Epithelial cell of esophagus (primary cell): ENCODE results near the gene ISX.

ENCODE experiments used
- DNase-seq: peaks from one replicate; pipeline ENCODE4 v3.0.0; 2010; ENCODE audit warnings: low read depth
- H3K4me3 ChIP-seq: 2 replicates; pipeline ENCODE4 v1.5.1; 2011; ENCODE audit warnings: mild to moderate bottlenecking, low read length, control low read depth
- TF ChIP-seq, protein P1 (sequence below): IDR thresholded peaks from 2 replicates; pipeline ENCODE4 v1.5.1; 2011; ENCODE audit warnings: low read depth, mild to moderate bottlenecking, low read length, control low read depth, inconsistent platforms; ENCODE audit not compliant: insufficient read depth; ENCODE audit errors: missing control alignments

The ISX gene

DNA sequence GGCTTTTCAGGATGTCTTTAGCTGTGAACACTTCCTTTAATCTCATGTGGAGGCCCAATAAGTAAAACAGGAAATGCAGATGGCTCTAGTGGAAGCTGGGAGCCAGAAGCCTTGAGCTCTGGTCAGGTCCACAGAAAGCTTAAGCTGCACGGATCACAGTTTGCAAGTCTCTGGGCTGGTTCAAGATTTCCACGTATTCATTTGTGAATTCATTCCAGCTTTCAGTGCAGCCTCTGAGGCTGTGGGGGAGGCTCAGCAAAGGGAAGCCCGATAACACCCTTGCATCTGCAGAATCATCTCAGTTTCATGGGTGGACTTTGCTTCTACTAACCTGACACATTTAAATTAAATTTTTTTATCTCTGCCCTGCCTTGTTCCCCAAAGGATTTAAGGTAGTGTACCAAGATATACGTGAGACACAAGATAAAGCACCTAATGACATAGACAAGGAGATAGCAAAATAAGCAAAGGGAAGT is 65.6 kb downstream of the ISX start:
- no peak for DNase-seq
- TF ChIP-seq, protein P1, sequence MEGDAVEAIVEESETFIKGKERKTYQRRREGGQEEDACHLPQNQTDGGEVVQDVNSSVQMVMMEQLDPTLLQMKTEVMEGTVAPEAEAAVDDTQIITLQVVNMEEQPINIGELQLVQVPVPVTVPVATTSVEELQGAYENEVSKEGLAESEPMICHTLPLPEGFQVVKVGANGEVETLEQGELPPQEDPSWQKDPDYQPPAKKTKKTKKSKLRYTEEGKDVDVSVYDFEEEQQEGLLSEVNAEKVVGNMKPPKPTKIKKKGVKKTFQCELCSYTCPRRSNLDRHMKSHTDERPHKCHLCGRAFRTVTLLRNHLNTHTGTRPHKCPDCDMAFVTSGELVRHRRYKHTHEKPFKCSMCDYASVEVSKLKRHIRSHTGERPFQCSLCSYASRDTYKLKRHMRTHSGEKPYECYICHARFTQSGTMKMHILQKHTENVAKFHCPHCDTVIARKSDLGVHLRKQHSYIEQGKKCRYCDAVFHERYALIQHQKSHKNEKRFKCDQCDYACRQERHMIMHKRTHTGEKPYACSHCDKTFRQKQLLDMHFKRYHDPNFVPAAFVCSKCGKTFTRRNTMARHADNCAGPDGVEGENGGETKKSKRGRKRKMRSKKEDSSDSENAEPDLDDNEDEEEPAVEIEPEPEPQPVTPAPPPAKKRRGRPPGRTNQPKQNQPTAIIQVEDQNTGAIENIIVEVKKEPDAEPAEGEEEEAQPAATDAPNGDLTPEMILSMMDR: no peak
- no peak overlapping the region for H3K4me3 ChIP-seq

DNA sequence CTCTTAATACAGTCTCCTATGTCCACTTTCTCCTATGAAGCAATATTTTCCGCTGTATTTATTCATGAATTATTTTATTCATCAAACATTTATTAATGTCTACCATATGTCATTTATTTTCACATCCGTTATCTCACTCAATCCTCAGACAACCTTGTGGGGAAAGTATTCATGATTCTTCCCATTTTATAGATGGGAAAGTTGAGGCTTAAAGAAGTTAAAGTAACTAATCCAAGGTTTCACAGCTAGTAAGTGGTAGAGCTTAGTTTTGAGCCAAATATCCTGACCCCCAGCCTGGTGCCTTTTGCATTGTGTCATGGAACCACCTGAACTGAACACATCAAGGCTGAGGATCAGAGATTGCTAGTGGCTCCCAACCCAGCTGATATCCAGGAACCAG is 66.6 kb downstream of the ISX start:
- no peak overlapping the region for H3K4me3 ChIP-seq
- DNase-seq: no peak
- TF ChIP-seq, protein P1: no peak

DNA sequence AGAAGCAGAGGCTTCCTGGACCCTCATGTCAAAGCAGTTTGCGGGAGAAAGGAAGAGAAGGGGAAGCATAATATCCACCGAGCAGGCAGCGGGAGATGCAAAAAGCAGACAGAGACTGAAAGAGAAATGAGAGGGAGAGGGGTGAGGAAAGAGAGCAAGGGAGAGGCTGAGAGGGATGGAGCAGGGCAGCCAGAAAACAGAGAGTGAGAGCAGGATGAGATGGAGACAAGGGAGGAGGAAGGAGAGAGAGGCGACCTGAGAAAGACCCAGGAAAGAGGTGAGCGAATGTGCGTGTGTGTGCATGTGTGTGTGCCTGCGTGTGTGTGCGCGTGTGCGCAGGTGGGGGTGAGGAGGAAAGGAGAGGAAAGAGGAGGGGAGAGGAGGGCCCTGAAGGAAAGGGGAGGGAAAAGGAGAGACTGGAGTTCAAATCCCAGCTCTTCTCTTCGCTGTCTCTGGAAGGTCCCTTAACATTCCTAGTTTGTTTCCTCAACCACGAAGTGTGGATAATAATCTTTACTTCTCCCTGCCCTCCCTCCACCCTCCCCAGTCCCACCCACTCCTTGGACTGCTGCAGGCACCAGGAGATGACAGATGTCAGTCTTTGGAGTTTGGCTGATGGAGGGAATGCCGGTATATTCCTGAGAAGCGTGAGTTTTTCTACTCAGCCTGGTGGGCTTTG is 67.9 kb downstream of the ISX start:
- no peak overlapping the region for H3K4me3 ChIP-seq
- TF ChIP-seq, protein P1: no peak
- no peak for DNase-seq

DNA sequence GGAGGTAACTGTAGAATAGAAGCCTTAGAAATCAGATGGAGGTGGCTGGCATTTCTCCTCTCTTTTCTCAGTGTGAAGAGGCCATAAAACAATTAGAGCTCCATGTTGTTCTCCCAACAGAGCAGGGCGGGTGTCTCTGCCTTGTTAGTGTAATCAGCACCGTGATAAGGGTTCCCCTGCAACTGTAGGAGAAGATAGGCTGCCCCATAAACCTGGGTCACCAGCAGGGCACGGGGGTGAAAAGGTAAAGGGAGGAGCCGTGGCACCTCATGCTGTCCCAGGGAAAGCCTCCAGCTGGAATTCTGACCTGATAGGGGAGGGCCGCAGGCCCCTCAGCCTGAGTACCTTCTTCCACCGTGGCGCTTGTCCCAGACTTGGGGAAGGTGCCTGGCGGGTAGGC is 68.7 kb downstream of the ISX start:
- DNase-seq: no peak
- TF ChIP-seq, protein P1: no peak
- H3K4me3 ChIP-seq: no peak overlapping the region

DNA sequence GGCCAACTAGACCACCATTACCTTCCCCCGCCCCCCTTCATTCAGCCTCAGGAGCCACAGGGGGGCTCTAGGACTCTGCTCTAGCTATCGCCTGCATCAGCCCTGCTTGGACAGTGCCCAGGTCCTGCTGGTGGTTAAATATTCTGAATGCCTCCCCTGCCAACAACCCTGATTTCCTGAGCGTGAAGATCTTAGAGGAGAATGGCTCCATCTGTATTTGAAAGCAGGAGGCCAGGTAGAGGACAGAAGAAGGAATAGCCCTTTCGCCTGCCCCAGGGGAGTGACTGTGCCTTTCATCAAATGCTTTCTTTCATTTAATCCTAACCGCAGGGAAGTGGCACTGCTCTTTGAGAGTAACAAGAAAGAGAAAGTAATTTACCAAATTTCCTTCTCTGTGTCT is 69.2 kb downstream of the ISX start:
- no peak for DNase-seq
- TF ChIP-seq, protein P1: no peak
- H3K4me3 ChIP-seq: no peak overlapping the region
